ENCODE results near the gene ZNF346. TPM values are rescaled to one million over a fixed set of nuclear protein-coding genes. Genes with fewer than 3 reads are reported as not detected.

Gene ZNF346
- total RNA-seq, 1 donor = 20.3 TPM

GRCh38 chr5:177105691-177106476 lies 83.4 kb downstream of the ZNF346 start:
- no peak for DNase-seq (ENCODE audit: low read depth)
- no peak overlapping the region for H3K4me3 ChIP-seq (ENCODE audit: low read depth, low read length)
- TF ChIP-seq CTCF (IDR thresholded peaks at IDR 0.05; ENCODE audit: insufficient read depth, low read depth, low read length) = no peak

GRCh38 chr5:177107159-177107558 lies 84.7 kb downstream of the ZNF346 start:
- H3K4me3 ChIP-seq (ENCODE audit: low read depth, low read length) = no peak overlapping the region
- no peak for DNase-seq (ENCODE audit: low read depth)
- no peak for TF ChIP-seq CTCF (IDR thresholded peaks at IDR 0.05; ENCODE audit: insufficient read depth, low read depth, low read length)

- DNase-seq (ENCODE audit: low read depth) = no peak
- TF ChIP-seq CTCF (IDR thresholded peaks at IDR 0.05; ENCODE audit: insufficient read depth, low read depth, low read length) = no peak
- no peak overlapping the region for H3K4me3 ChIP-seq (ENCODE audit: low read depth, low read length)
Observed at GRCh38 chr5:177109810-177110209, 87.3 kb downstream of the ZNF346 start.

GRCh38 chr5:177111720-177112394 lies 89.4 kb downstream of the ZNF346 start:
- no peak overlapping the region for H3K4me3 ChIP-seq (ENCODE audit: low read depth, low read length)
- peak; percentile 96 for TF ChIP-seq CTCF (IDR thresholded peaks at IDR 0.05; ENCODE audit: insufficient read depth, low read depth, low read length)
- DNase-seq (ENCODE audit: low read depth) = peak; percentile 46

GRCh38 chr5:177112589-177113220 lies 90.2 kb downstream of the ZNF346 start:
- no peak overlapping the region for H3K4me3 ChIP-seq (ENCODE audit: low read depth, low read length)
- no peak for TF ChIP-seq CTCF (IDR thresholded peaks at IDR 0.05; ENCODE audit: insufficient read depth, low read depth, low read length)
- no peak for DNase-seq (ENCODE audit: low read depth)

GRCh38 chr5:177113566-177114424 lies 91.3 kb downstream of the ZNF346 start:
- peak; percentile 100 for TF ChIP-seq CTCF (IDR thresholded peaks at IDR 0.05; ENCODE audit: insufficient read depth, low read depth, low read length)
- peak; percentile 81 for DNase-seq (ENCODE audit: low read depth)
- no peak overlapping the region for H3K4me3 ChIP-seq (ENCODE audit: low read depth, low read length)

All from fibroblast of villous mesenchyme (primary cell).